K562 (cell line): ENCODE data around the gene SDC1. TPM values are rescaled to one million over a fixed set of nuclear protein-coding genes. Genes with fewer than 3 reads are reported as not detected.

Experiments used
- ATF7 ChIP-seq: fragments of 450-650 bp; IDR thresholded peaks from 2 replicates; pipeline ENCODE4 v1.7.1; 2014; ENCODE audit warnings: mild to moderate bottlenecking, moderate library complexity
- CEBPB ChIP-seq: fragments of 450-650 bp; IDR thresholded peaks from 2 replicates; pipeline ENCODE4 v1.6.1; 2016; ENCODE audit warnings: missing genetic modification characterization, missing compliant biosample characterization
- CHD1 ChIP-seq: fragments of 200-600 bp; sonication (generic); IDR thresholded peaks from one replicate; pipeline ENCODE4 v1.6.1; 2012; ENCODE audit warnings: mild to moderate bottlenecking, moderate library complexity, low read length, inconsistent platforms
- CREB3L1 ChIP-seq: fragments of 450-650 bp; IDR thresholded peaks from 2 replicates; pipeline ENCODE4 v1.6.1; 2014; ENCODE audit warnings: low read depth, mild to moderate bottlenecking, moderate library complexity, borderline replicate concordance
- E2F6 ChIP-seq, 2 experiments: IDR thresholded peaks; 2 replicates each; pipeline ENCODE4 v1.6.1; 2011; ENCODE audit warnings: borderline replicate concordance in 1 of 2, control low read depth in 1 of 2, low read depth in 1 of 2, low read length in 1 of 2, mild to moderate bottlenecking in 1 of 2, mixed read lengths in 1 of 2, moderate library complexity in 1 of 2; ENCODE audit not compliant: insufficient read depth in 1 of 2, insufficient read length in 1 of 2, poor library complexity in 1 of 2, severe bottlenecking in 1 of 2; ENCODE audit errors: extremely low read depth in 1 of 2
- FUS ChIP-seq: fragments of 200-400 bp; formaldehyde crosslinking; optimal IDR thresholded peaks from 2 replicates; pipeline ENCODE3; 2017; ENCODE audit warnings: low read depth, low read length
- NR1H2 ChIP-seq: sonication (generic); formaldehyde crosslinking; IDR thresholded peaks from 2 replicates; pipeline ENCODE4 v1.4.0; 2020; ENCODE audit warnings: mild to moderate bottlenecking, missing genetic modification reagents
- POLR3A ChIP-seq: IDR thresholded peaks from 2 replicates; pipeline ENCODE4 v1.6.1; 2011; ENCODE audit warnings: borderline replicate concordance, mild to moderate bottlenecking, moderate library complexity; ENCODE audit not compliant: insufficient read length, insufficient read depth; ENCODE audit errors: extremely low read depth
- TCF15 ChIP-seq: fragments of 250-450 bp; sonication (Bioruptor Pico); IDR thresholded peaks from 2 replicates; pipeline ENCODE4 v1.8.0; 2022; ENCODE audit warnings: moderate library complexity, mild to moderate bottlenecking, inconsistent platforms
- ZC3H11A ChIP-seq: IDR thresholded peaks from 2 replicates; pipeline ENCODE4 v1.6.1; 2012; ENCODE audit warnings: low read depth, low read length, improper control_type of control experiment
- ZMIZ1 ChIP-seq, 2 experiments: fragments of 150-350 bp in 1 of 2; IDR thresholded peaks; 2 replicates each; pipeline ENCODE4 v1.6.1; 2012 to 2016; ENCODE audit warnings: low read depth in 2 of 2, low read length in 2 of 2, mild to moderate bottlenecking in 1 of 2, moderate library complexity in 1 of 2
- ZNF584 ChIP-seq: fragments of 200-800 bp; sonication (Bioruptor generic); IDR thresholded peaks from 2 replicates; pipeline ENCODE4 v1.6.1; 2016; ENCODE audit warnings: low read depth, mild to moderate bottlenecking, missing genetic modification characterization, missing compliant biosample characterization
- ZNF695 ChIP-seq: fragments of 450-650 bp; formaldehyde crosslinking; IDR thresholded peaks from 2 replicates; pipeline ENCODE4 v1.4.0; 2020; ENCODE audit warnings: mild to moderate bottlenecking, moderate library complexity
- ZSCAN29 ChIP-seq: fragments of 450-650 bp; IDR thresholded peaks from 2 replicates; pipeline ENCODE4 v1.6.1; 2017
- polyA plus RNA-seq, 8 experiments: library from polyadenylated mRNA; depleted of rRNA in 4 of 8; stranded (reverse) in 5 of 8; unstranded in 3 of 8; fragments of >200 nt; fragmentation: Nextera tagmentation in 2 of 8; fragmentation: Illumina TruSeq in 1 of 8; extraction: Ambion mirVana in 2 of 8; extraction: Trizol in 1 of 8; gene quantifications; 2 replicates each; pipeline versions ENCODE4 v1.2.1 to v1.2.3, GENCODE V29; 2011 to 2014; ENCODE audit warnings: inconsistent platforms in 1 of 8, missing spikeins in 1 of 8
- total RNA-seq, 7 experiments: library from RNA; depleted of rRNA in 6 of 7; stranded (reverse); fragments of >200 nt in 6 of 7; fragmentation: Illumina TruSeq in 2 of 7; extraction: Trizol in 2 of 7; gene quantifications; 2 replicates each; pipeline versions ENCODE4 v1.2.1 to v1.2.3, GENCODE V29; 2011 to 2021; ENCODE audit warnings: low replicate concordance in 1 of 7
- TF ChIP-seq, protein P1 (sequence below): fragments of 250-450 bp; sonication (Bioruptor Pico); IDR thresholded peaks from 2 replicates; pipeline ENCODE4 v1.8.0; 2021; ENCODE audit warnings: borderline replicate concordance, mild to moderate bottlenecking, moderate library complexity; ENCODE audit not compliant: poor library complexity, severe bottlenecking
- TF ChIP-seq, protein P2 (sequence below): fragments of 450-650 bp; IDR thresholded peaks from 2 replicates; pipeline ENCODE4 v1.7.1; 2018; ENCODE audit warnings: mild to moderate bottlenecking, low read depth; ENCODE audit not compliant: partially characterized antibody

SDC1 gene
- total and polyA plus RNA-seq, 9 of the 15 experiments (the other 6 are each of a cell fraction or from before 2014, with no cell fraction given) = 0.06 to 2.7 (median 0.49) TPM

GRCh38 chr2:20186078-20186854 lies 38.7 kb downstream of the SDC1 start (continued):
- TF ChIP-seq ZMIZ1 (IDR thresholded peaks at IDR 0.05; ENCODE audit: low read depth in 2 of 2, low read length in 2 of 2) (no peak), ZC3H11A (no peak), ZNF584 (CRISPR knock-in tag) (no peak), ZSCAN29 (no peak), ZNF695 (no peak), E2F6 (IDR thresholded peaks at IDR 0.05; ENCODE audit: borderline replicate concordance in 1 of 2, extremely low read depth in 1 of 2, insufficient read depth in 1 of 2, insufficient read length in 1 of 2, low read depth in 1 of 2, low read length in 1 of 2, poor library complexity in 1 of 2, severe bottlenecking in 1 of 2) (peak in 1 of 2 experiments; percentile 21), FUS (no peak), CREB3L1 (0 out of 2 replicates have a peak, but pooled peaks have one; percentile 18), ATF7 (peak; percentile 61), POLR3A (no peak), CEBPB (tag) (no peak), NR1H2 (CRISPR knock-in tag) (no peak), TCF15 (CRISPR knock-in tag) (no peak), CHD1 (no peak)
- TF ChIP-seq, protein P1, sequence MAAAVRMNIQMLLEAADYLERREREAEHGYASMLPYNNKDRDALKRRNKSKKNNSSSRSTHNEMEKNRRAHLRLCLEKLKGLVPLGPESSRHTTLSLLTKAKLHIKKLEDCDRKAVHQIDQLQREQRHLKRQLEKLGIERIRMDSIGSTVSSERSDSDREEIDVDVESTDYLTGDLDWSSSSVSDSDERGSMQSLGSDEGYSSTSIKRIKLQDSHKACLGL (CRISPR knock-in tag) = no peak
- TF ChIP-seq, protein P2, sequence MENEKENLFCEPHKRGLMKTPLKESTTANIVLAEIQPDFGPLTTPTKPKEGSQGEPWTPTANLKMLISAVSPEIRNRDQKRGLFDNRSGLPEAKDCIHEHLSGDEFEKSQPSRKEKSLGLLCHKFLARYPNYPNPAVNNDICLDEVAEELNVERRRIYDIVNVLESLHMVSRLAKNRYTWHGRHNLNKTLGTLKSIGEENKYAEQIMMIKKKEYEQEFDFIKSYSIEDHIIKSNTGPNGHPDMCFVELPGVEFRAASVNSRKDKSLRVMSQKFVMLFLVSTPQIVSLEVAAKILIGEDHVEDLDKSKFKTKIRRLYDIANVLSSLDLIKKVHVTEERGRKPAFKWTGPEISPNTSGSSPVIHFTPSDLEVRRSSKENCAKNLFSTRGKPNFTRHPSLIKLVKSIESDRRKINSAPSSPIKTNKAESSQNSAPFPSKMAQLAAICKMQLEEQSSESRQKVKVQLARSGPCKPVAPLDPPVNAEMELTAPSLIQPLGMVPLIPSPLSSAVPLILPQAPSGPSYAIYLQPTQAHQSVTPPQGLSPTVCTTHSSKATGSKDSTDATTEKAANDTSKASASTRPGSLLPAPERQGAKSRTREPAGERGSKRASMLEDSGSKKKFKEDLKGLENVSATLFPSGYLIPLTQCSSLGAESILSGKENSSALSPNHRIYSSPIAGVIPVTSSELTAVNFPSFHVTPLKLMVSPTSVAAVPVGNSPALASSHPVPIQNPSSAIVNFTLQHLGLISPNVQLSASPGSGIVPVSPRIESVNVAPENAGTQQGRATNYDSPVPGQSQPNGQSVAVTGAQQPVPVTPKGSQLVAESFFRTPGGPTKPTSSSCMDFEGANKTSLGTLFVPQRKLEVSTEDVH = no peak
